GM19035 (cell line): ENCODE data around the gene ATXN7L1.
"Not testable (repeated sequence)": the region's sequence is repeated elsewhere in the genome, so short reads cannot be mapped to it uniquely, and the experiment has no call there.

ENCODE experiments used
- ATAC-seq: cut with Tn5 transposase; IDR thresholded peaks from one replicate; pipeline ENCODE4 v1.9.1; 2021; ENCODE audit not compliant: unreplicated experiment

The ATXN7L1 gene

DNA sequence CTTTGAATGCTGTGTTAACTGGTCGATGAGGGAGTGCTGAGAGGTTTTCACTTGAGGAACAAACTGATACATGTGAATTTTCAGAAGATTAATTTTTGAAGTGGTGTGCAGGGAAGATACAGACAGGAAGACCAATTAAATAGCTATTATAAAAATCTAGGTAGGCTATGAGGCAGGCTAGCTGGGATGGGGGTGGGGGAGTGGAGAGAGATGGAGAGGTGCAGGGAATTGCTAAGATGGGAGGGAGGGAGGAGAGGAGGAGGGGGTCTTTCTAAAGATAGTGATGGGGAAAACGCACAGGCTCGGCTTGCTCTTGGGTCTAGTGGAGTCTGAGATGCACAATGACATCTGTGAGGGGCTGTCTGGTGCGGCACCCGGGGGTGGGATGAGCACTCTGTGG, 15.2 kb downstream of the ATXN7L1 start:
- ATAC-seq: no peak

DNA sequence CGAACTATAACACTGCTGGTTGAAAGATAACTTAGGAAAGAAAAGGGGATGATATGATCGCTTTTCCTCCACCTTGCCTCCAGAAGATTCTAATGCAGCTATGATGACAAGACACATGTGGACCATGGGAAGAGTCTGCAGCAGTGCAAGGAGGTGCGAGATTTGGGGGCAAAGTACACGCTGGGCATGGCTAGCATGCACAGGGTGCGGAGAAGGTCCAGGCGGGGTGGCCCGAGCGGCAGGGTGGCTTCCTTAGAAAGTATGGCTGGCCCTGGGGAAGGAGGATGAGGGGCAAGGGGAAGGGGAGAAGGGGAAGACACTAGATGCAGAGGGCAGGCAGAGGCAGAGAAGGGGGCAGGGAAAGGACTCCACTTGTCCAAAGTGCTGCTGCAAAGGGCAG, 15.6 kb downstream of the ATXN7L1 start:
- ATAC-seq: no peak

DNA sequence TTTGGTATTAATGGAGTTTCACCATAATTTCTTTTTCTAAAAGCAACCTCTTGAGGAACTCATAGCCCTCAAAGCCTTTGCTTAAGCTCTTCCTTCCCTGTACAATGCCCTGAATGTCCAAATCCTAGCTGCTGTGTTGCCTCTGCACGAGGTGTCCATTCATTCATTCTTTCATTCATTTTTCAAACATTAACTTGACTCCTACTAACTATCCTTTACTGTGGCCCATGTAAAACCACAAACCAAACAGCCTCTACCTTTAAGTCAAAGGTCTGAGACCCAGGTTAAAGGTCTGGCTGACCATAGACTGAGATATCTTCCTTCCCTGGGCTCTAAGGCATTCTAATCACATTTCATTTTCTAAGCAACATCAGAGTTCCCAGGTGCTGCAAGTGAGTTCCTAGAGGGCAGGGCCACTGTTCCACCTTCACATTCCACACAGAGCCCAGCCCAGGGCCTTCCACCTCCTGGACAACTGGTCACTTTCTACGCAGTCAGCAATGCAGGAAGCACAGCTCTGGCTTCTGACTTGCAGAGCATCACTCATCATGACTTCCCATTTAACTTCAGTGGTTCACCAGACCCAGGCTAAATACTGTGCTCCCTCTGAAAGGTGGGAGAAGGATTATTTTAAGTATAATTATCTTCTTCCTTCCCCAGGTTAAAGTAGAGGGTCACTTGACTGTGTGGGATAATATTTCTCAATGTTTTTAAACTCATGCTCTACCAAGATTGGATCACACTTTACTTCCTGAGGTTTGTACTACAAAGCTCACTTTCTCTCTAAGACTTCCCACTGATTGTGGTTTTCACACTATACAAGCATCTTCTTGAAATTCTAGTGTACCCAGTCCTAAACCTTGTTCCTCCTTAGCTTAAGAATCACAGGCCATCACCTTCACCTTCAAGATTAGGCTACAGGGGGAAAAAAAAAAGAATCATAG, 19.1 kb downstream of the ATXN7L1 start:
- no peak for ATAC-seq

DNA sequence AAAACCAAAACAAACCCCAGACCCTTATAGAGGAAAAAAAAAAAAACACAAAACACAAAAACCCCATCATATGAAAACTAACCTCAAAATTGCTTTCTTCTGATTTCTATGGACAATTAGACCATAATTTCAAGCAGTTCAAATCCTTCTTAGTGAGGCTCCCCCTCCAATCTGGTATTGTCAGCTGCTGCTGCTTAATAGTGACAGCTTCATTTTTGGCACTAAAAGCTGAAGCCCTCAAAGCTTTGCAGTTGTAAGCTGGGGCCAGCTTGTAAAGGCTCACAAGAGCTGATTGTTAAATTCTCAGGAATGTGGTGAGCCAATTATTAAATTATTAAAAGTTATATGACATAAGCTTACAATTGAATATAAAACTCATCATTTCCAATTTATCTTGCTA, 21.9 kb downstream of the ATXN7L1 start:
- ATAC-seq: no peak

DNA sequence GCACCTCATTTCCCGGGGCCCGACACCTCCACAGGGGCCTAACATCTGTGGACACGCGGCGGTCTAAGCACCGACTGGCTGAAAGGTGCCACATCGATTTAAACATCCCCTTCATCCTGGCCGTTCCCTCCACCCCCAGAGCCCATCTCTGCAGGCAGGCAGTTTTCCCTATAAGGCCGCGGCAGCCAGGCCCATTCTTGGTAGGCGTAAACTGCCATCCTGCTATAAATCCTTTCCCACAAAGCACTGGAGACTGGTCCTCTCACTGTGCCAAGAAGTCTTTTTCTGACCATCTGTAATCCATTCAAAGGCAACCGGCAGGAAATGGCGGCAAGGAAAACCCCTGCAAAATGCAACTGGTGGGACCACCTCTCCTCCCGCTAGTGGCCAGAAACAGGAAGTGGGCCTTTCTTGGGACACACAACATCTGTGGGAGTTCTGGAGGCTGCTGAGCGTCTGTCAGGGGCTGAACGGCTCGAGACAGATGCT, 22.4 kb downstream of the ATXN7L1 start:
- no peak for ATAC-seq

DNA sequence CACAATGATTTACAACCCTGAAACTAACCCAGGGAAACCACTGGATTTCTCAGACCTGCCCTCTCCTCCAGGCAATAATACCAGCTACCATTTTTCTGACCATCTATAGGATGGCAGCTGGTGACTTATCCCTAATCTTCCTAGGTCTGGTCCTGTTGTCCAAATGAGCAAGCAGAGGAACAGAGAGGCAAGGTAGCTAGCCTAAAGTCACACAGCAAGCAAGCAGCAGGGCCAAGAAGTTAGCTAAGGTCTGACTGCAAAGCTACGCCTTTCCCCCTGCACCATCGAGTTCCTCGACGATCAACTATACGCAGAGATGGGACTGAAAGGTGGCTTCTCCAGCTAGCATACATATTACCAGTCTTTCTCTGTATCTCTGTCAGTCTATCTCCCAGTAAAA, 25.3 kb downstream of the ATXN7L1 start:
- ATAC-seq: no peak

DNA sequence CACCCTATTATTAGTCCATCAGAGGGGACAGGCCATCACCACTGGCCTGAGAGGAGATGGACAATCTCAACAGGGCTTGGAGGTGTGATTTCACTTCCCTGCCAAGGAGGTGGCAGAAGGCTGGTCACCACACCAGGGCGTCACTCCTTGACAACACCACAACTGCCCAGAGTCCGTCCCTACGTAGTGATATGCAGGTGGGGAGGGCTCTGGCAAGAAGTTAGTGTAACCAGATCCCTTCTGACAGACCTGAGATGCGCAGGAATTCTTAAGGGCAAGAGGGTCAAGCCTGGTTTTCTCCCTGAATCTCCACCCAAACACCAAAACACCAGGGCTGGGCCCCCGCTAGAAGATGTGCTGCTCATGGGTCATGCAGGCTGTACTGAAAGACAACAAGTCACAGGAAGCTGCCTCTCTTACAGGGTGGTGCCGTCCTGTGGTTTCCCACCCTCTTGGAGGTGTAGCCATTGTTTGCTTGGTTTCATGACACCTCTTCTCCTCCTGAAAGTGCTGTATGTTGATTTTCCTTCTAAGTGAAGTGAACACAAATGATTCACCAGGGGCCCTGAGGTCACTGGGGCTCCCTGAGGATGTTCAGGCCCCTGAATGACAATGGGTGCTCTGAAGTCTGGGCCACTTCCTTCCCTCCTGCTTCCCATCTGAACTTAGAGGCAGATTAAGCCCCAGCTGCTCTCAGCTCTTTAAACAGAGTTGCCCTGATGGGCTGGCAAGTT, 27.1 kb downstream of the ATXN7L1 start:
- ATAC-seq: no peak

DNA sequence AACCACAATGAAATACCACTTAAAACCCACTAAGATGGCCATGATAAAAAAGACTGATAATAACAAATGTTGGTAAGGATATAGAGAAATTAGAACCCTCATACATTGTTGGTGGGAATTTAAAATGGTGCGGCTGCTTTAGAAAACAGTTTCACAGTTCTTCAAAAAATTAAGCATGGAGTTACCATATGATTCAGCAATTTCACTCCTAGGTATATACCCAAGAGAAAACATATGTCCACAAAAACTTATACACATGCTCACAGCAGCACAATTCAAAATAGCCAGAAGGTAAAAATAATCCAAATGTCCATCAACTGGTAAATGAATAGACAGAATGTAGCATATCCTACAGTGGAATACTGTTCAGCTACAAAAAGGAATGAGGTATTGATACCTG, 30.0 kb downstream of the ATXN7L1 start:
- ATAC-seq: no peak

DNA sequence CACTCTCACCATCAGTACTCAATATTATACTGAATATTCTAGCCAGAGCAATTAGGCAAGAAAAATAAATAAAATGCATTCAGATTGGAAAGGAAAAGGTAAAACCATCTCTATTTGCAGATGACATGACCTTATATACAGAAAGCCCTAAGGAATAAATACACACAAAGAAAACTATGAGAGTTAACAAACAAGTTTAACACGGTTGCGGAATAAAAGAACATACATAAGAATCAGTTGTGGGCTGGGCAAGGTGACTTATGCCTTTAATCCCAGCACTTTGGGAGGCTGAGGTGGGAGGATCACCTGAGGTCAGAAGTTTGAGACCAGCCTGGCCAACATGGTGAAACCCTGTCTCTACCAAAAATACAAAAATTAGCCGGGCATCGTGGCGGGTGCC, 31.7 kb downstream of the ATXN7L1 start:
- ATAC-seq: not testable (repeated sequence)

DNA sequence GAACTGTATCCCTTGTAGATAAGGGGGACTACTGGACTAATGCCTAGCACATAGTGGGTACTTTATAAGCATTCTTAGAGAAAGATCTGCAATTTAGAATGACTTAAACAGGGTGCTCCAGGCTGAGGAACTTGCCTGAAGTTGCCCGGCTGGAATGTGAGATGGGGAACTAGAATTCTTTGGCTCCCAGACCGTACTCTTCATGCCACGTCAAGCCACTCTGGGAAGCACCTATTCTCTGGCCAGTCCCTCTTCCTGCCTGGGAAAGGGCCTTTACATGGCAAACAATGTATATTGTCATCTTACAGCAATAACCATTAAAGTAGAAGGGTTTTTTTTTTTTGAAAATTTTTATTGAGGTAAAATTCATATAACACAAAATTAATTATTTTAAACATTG, 34.5 kb downstream of the ATXN7L1 start:
- ATAC-seq: no peak

DNA sequence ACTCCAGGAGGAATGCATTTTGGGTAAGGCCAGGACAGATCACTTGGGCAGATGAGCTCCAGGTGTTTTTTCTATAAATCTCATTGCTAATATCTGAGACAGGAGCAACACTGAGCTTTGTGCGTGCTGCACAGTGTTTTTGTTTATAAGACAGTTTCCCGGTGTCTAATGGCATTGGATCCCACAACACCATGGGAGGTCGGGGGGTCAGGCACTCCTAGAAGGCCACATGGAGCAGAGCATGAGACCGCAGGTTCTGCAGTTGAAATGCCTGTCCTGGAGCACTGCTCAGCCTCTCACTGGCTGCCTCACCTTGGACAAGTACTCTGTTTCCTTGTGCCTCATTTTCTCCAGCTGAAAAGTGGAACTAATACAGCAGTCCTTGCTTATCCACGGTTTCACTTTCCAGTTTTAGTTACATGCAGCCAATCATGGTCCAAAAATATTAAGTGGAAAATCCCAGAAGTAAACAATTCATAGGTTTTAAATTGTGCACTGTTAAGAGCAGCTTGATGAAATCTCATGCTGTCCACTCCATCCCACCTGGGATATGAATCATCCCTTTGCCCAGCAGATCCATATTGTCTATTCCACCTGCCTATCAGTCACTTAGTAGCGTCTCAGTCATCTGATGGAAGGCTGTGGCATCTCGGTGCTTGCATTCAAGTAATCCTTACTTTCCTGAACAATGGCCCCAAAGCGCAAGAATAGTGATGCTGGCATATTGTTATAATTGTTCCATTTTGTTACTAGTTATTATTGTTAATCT, 35.2 kb downstream of the ATXN7L1 start:
- no peak for ATAC-seq

DNA sequence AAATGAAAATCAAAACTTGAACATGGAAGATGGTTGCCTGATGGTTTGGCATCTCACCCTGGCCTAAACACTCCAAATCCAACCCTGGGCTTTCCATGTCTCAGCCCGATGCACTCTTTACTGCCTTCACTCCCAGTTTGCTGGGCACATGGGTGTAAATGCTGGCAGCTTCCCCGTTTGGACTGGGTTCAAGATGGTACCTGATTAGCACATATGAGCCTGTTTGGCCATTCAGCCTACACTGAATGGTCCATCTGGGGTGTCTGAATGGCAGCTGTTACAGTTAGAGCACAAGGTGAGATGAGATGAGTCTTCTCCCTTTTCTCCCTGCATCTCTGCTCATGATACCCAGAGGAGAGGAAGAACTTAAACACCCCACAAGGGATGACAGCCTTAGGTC, 37.1 kb downstream of the ATXN7L1 start:
- ATAC-seq: no peak

DNA sequence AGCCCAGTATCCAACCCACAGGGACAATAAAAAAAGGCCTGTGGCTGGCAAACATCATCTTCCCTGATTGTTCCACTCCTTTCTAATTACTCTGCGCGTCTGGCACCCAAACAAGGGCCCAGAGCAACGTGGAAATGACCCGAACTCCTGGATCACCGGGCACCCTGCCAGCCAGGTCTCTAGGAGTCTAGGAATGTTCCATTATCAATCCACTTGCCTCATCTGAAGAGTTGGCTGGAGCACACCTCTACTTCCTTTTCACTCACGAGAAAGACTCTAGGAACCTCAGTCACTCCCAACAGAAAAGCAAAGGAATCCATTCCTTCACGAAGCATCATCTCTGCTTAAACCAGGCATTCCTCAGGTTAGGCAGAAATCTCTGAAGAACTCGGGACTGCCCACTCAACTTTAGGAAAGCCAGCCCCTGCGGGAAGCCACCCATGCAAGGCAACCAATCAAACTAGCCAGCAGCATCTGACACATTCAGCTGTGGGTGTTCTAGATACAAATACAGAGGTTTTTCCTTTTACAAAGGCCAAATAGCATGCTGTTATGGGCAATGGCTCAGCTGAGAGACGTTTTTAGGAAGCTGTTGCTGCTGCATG, 37.7 kb downstream of the ATXN7L1 start:
- no peak for ATAC-seq

DNA sequence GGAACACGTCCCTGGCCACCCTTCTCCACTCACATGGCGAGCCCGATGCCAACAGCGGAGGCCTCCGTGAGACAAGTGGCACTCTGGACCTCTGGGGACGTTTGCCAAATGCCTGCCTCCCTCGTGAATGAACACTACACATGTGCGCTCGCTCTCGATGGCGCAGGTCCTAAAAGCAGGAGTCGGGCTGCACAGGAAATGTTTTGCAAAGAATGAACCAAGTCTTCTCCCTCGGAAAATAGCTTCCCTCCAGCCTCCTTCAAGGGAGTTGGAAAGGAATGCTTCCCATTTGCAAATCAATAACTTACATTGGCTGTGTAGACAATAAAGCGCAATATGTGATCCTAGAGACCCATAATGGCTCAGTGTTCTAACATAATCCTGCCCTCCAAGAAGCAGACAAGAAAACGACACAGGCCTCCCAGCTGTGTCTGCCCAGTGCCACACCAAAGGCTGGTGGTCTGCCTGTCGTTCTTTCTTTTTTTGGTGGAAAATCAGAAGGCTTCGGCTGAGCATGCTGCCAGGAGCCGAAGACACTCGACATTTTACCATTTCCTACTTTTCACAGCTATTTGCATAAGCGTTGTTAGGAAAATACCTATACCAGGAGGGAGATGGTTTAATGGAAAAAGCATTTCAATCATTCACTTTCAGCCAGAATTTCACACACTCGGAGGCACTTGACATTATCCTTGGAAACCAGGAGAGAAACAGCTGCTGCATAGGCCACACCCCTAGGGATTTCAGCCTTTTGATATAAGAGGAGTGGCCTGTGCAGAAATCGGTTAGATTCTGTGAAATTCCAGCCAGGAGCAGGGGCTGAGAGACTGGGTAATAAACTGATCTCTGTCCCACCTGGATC, 38.4 kb downstream of the ATXN7L1 start:
- no peak for ATAC-seq

DNA sequence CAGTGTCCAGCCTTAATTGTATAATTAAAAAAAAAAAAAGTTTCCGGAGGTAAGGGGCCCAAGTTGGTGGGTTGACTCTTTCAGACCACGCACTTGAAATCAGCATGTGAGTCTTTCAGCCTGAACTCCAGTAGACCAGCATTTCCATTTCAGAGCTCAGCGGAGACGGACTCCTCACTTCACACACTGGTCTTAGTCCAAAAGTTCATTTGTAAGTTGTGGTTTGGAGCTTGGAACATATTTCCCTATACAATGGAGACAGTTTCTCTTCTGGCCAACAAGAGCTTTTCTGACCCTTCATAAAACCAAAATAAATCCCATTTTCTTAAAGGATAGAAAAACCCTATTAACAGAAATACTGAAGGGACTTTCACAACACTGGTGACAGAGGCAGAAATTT, 41.0 kb downstream of the ATXN7L1 start:
- no peak for ATAC-seq

DNA sequence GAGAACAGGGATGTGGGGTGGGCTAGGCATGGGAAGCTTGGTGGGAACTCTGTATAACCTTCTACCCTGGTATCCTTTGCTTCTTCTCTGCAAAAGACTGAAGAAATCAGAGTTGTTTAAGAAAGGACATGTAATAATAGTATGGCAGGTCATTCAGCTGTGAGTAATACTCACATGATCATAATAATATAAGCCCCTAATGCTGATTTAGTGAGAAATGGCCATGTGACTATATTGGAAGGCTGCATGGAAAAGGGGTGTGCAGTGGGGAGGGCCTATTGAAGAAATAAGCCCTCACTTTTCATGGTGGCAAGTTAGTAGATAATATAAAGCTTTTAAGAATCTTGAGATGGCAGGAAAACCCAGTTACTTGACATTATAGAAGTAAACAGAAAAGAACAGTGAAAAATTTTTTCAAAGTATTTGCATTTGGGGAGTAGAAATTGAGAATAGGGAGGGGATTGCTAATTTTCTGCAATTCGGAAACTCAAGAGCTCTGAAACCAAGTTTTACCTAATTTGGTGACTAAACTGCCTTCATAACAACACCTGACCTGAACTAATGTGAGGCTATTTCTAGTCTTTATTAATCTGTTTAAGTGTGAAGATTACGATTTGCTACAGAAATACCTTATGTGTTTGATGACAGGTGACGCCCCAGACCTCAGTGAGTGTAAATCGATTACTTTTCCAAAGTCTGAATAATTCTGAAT, 44.4 kb downstream of the ATXN7L1 start:
- ATAC-seq: no peak

DNA sequence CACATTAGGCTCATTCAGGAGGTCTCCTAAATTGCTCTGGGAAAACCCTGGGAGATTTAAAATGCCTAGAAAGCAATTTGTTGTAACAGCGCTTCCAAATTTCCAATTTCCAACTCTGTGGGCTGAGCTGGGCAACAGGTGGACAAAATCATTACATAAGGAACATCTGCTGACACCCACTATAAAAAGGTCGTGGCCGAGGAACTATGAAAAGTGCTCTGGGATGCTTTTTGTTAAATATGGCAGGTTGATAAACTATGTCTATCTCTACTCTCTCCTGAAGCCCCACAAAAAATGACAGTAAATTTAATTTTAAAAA, 45.1 kb downstream of the ATXN7L1 start:
- ATAC-seq: no peak

DNA sequence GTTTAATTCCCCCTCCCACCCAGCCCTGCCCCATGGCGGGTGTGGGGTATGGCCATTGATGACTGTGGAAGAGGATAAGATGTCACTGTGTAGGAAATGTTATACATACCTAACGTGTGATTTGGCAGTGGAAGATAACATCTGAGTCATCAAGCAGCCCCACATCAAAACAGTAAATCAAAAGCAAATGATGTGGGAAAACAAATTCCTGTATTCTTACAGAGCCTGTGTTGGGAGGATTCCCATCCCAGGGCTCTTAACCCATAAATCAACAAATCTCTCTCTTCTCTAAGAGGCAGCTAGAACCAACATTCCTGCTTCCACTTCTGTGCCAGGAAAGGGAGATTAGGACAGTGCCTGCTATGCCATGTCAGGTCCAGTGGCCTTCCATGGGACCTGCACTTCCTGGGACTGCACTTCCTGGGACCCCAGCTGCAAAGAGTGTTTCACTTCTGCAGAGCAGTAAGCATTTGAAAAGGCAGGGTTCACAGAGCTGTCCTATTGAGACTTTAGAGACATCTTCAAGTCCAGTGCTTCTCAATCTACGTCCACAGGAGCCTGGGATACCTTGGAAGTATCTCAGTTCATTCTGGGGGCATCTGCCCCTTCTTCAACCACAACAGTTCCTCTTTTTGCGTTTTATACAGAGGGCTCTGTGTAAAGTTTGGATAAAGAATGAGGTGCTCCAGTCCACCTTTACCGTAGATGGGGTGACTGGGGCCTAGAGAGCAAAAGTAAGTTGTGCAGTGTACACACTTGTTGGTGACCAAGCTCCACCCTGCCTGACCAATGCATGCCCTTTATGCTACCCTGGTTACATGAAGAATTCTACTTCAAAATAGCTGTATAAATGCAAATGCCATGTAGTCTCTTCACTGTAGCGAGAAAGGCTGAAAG, 45.7 kb downstream of the ATXN7L1 start:
- no peak for ATAC-seq
